Endodermal cell (in vitro differentiated cells): ENCODE results near the gene ACOT7. TPM values are rescaled to one million over a fixed set of nuclear protein-coding genes. Genes with fewer than 3 reads are reported as not detected.
A peak's percentile ranks its signal among the peaks of the same experiment; 100 is the strongest.

Source experiments
- DNase-seq: peaks from one replicate; pipeline ENCODE4 v3.0.0-alpha.2; 2017
- H3K27ac ChIP-seq: 2 replicates; pipeline ENCODE4 v1.5.1; 2013; ENCODE audit warnings: mild to moderate bottlenecking, low read depth, low read length, moderate library complexity
- H3K27me3 ChIP-seq: 2 replicates; pipeline ENCODE4 v1.6.1; 2013; ENCODE audit warnings: mild to moderate bottlenecking, low read length, moderate library complexity; ENCODE audit not compliant: insufficient read depth, control insufficient read depth, poor library complexity, severe bottlenecking
- H3K36me3 ChIP-seq: 2 replicates; pipeline ENCODE4 v1.7.0; 2013; ENCODE audit warnings: mild to moderate bottlenecking, low read length, moderate library complexity; ENCODE audit not compliant: control insufficient read depth, insufficient read depth
- H3K4me1 ChIP-seq: one replicate; pipeline ENCODE4 v1.7.0; 2013; ENCODE audit warnings: low read length; ENCODE audit not compliant: control insufficient read depth, insufficient read depth
- H3K4me3 ChIP-seq: 2 replicates; pipeline ENCODE4 v1.5.1; 2013; ENCODE audit warnings: mild to moderate bottlenecking, low read length, moderate library complexity
- H3K9ac ChIP-seq: 2 replicates; pipeline ENCODE4 v1.6.1; 2013; ENCODE audit warnings: mild to moderate bottlenecking, low read length, moderate library complexity; ENCODE audit not compliant: poor library complexity, severe bottlenecking; ENCODE audit errors: extremely low read depth
- H3K9me3 ChIP-seq: 2 replicates; pipeline ENCODE4 v1.6.1; 2013; ENCODE audit warnings: mild to moderate bottlenecking, low read length, moderate library complexity; ENCODE audit not compliant: control insufficient read depth
- H3K27ac Mint-ChIP-seq: 2 replicates; pipeline ENCODE4 v1.8.0; 2020; ENCODE audit warnings: mixed read lengths
- H3K27me3 Mint-ChIP-seq: 2 replicates; pipeline ENCODE4 v1.8.0; 2021; ENCODE audit warnings: mild to moderate bottlenecking, mixed read lengths; ENCODE audit not compliant: insufficient read depth
- H3K36me3 Mint-ChIP-seq: 2 replicates; pipeline ENCODE4 v1.8.0; 2020; ENCODE audit warnings: low read depth, mixed read lengths
- H3K4me1 Mint-ChIP-seq: 2 replicates; pipeline ENCODE4 v1.8.0; 2020; ENCODE audit warnings: mixed read lengths
- H3K4me3 Mint-ChIP-seq: 2 replicates; pipeline ENCODE4 v1.8.0; 2020; ENCODE audit warnings: mild to moderate bottlenecking, moderate library complexity, mixed read lengths
- H3K9me3 Mint-ChIP-seq: 2 replicates; pipeline ENCODE4 v1.8.0; 2020; ENCODE audit warnings: mild to moderate bottlenecking, mixed read lengths
- WGBS, 2 experiments: methylation state at CpG; one replicate each; pipeline versions ENCODE4 v1.1.5 to v1.1.7; 2013; ENCODE audit warnings: missing lambda C conversion rate in 2 of 2, mixed read lengths in 1 of 2; ENCODE audit not compliant: insufficient coverage in 1 of 2, insufficient read length in 1 of 2; 5-methylcytosine and 5-hydroxymethylcytosine counted together
- total RNA-seq, 2 donors: library from RNA; stranded (reverse); fragmentation: NEBNext Ultra II Directional in 1 of 2; extraction: Animal tissue kit (Norgen Biotek cat#: 25700) in 1 of 2; gene quantifications; 2 replicates in 1 of 2; 3 replicates in 1 of 2; pipeline ENCODE4 v1.2.1, GENCODE V29; 2021
- TF ChIP-seq, protein P1 (sequence below): fragments of 200-600 bp; sonication (generic); conservative IDR thresholded peaks from 2 replicates; pipeline ENCODE4 v1.5.0; 2021; ENCODE audit warnings: antibody characterized with exemption, mild to moderate bottlenecking

Gene ACOT7
- total RNA-seq, 2 donors from 2014 or later = 51.3 to 70.7 TPM

- TF ChIP-seq, protein P1, sequence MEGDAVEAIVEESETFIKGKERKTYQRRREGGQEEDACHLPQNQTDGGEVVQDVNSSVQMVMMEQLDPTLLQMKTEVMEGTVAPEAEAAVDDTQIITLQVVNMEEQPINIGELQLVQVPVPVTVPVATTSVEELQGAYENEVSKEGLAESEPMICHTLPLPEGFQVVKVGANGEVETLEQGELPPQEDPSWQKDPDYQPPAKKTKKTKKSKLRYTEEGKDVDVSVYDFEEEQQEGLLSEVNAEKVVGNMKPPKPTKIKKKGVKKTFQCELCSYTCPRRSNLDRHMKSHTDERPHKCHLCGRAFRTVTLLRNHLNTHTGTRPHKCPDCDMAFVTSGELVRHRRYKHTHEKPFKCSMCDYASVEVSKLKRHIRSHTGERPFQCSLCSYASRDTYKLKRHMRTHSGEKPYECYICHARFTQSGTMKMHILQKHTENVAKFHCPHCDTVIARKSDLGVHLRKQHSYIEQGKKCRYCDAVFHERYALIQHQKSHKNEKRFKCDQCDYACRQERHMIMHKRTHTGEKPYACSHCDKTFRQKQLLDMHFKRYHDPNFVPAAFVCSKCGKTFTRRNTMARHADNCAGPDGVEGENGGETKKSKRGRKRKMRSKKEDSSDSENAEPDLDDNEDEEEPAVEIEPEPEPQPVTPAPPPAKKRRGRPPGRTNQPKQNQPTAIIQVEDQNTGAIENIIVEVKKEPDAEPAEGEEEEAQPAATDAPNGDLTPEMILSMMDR = peak; percentile 56
- Mint-ChIP-seq H3K36me3 (no peaks in the 10 kb centered on the region), H3K27me3 (no peaks in the 10 kb centered on the region), H3K4me1 (peaks cover 12% of the 10 kb centered on the region), H3K4me3 (no peak overlapping the region), H3K27ac (no peak overlapping the region), H3K9me3 (no peaks in the 10 kb centered on the region)
- peak; percentile 72 for DNase-seq
- 87 to 94% methylated on average over 19 to 21 of the region's 21 CpGs for WGBS, 2 experiments
- H3K27ac ChIP-seq = no peak overlapping the region
- H3K4me1 ChIP-seq = peaks cover 8% of the 10 kb centered on the region
- H3K36me3 ChIP-seq = no peaks in the 10 kb centered on the region
- no peaks in the 10 kb centered on the region for H3K9me3 ChIP-seq
- H3K27me3 ChIP-seq = no peaks in the 10 kb centered on the region
- no peak overlapping the region for H3K4me3 ChIP-seq
- H3K9ac ChIP-seq = no peak overlapping the region
These were observed 125.2 kb downstream of the ACOT7 start for GRCh38 chr1:6268415-6268814.

DNA sequence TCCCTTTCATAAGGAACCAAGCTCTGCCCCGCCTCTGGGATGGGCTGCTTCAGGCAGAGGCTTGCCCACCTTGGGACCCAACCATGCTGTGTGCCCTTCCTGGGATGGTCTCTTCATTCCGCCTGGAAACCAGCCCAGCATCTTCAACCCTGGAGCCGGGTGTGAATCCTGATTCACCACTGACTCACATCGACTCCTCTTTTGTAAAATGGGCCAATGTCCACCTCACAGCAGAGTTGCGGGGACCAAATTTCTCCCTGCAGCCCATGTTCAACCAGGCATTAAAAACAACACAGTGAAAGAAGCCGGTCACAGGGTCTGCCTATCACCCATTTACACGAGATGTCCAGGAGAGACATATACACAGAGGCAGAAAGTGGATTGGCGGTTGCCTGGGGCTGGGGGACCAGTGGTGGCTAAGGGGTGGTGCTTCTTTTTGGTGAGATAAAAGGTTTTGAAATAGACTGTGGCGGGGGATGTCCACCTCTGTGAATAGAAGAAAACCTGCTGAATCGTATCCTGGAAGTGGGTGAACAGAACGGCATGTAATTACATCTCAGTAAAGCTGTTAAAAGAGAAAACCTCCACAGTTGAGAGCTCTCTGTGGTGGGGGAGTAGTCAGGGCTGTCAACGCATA, 125.8 kb downstream of the ACOT7 start:
- no peak for DNase-seq
- Mint-ChIP-seq H3K4me3 (no peak overlapping the region), H3K27me3 (no peaks in the 10 kb centered on the region), H3K27ac (no peak overlapping the region), H3K4me1 (peaks cover 8% of the 10 kb centered on the region), H3K9me3 (no peaks in the 10 kb centered on the region), H3K36me3 (no peaks in the 10 kb centered on the region)
- Histone ChIP-seq H3K27me3 (no peaks in the 10 kb centered on the region), H3K9me3 (no peaks in the 10 kb centered on the region), H3K36me3 (no peaks in the 10 kb centered on the region), H3K4me1 (peaks cover 8% of the 10 kb centered on the region), H3K27ac (no peak overlapping the region), H3K9ac (no peak overlapping the region), H3K4me3 (no peak overlapping the region)
- WGBS, 2 experiments = 81 to 93% methylated on average over 6 to 12 of the region's 12 CpGs
- TF ChIP-seq, protein P1 = no peak

- Histone ChIP-seq H3K9ac (no peak overlapping the region), H3K27ac (no peak overlapping the region), H3K36me3 (no peaks in the 10 kb centered on the region), H3K4me3 (no peak overlapping the region), H3K4me1 (peaks cover 8% of the 10 kb centered on the region), H3K9me3 (no peaks in the 10 kb centered on the region), H3K27me3 (peaks cover 7% of the 10 kb centered on the region)
- TF ChIP-seq, protein P1 = no peak
- 89 to 91% methylated on average over 5 to 11 of the region's 11 CpGs for WGBS, 2 experiments
- DNase-seq = no peak
- Mint-ChIP-seq H3K4me1 (peaks cover 8% of the 10 kb centered on the region), H3K27ac (no peak overlapping the region), H3K27me3 (peaks cover 9% of the 10 kb centered on the region), H3K9me3 (no peaks in the 10 kb centered on the region), H3K36me3 (no peaks in the 10 kb centered on the region), H3K4me3 (no peak overlapping the region)
These were observed 126.9 kb downstream of the ACOT7 start for GRCh38 chr1:6266641-6267040.
